ENCODE measurements around the gene RNF14. TPM values are rescaled to one million over a fixed set of nuclear protein-coding genes. Genes with fewer than 3 reads are reported as not detected.

The RNF14 gene
- total RNA-seq, 6 experiments from 2014 or later, result 34.8 to 54.8 (median 41.8) TPM

DNA sequence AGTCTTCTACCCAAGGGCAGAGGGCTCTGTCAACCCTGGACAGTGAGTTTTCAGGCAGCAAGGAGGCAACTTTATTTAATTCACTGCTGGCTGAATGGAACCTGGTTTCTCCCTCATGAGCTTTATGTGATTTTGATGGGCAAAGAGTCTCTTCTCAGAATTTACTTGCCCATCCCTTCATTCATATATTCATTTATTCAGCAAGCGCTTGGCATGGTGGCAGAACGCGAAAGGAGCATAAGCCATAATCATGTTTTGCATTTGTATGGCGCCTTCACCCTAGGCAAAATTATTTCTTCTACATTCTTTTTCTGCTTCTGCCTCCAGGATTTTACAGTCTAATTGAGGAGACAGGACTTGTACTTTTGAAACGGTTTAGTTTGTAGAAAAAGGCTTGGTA is 37.2 kb upstream of the RNF14 start:
- H3K4me1 ChIP-seq, result peaks cover 0 to 1% (median under 1%) of the 10 kb centered on the region in 4 donors

DNA sequence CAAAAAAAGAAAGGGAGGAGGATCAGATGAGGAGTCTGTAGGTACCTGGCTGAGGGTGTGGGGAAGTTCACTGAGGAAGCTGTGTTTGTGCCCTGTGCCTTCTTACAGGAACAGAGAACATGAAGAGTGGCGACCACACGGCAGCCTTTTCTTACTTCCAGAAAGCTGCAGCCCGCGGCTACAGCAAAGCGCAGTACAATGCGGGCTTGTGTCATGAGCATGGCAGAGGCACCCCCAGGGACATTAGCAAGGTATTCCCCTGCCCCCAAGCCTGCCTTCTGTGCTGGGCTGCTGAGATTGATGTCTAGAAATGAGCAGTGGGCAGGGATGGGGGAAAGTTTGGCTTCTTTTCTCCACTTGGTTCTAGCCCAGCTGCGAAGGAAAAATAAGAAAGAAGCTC is 35.8 kb upstream of the RNF14 start:
- Histone ChIP-seq H3K9me3 (no peaks in the 10 kb centered on the region), H3K27ac (no peak overlapping the region), H3K4me1 (no peaks in the 10 kb centered on the region), H3K36me3 (peaks cover 8 to 90% (median 38%) of the 10 kb centered on the region in 4 donors), H3K27me3 (no peaks in the 10 kb centered on the region), H3K4me3 (no peak overlapping the region)
- intact Hi-C loops (cut with DNase I), result no loop called here
- TF ChIP-seq, protein P1, sequence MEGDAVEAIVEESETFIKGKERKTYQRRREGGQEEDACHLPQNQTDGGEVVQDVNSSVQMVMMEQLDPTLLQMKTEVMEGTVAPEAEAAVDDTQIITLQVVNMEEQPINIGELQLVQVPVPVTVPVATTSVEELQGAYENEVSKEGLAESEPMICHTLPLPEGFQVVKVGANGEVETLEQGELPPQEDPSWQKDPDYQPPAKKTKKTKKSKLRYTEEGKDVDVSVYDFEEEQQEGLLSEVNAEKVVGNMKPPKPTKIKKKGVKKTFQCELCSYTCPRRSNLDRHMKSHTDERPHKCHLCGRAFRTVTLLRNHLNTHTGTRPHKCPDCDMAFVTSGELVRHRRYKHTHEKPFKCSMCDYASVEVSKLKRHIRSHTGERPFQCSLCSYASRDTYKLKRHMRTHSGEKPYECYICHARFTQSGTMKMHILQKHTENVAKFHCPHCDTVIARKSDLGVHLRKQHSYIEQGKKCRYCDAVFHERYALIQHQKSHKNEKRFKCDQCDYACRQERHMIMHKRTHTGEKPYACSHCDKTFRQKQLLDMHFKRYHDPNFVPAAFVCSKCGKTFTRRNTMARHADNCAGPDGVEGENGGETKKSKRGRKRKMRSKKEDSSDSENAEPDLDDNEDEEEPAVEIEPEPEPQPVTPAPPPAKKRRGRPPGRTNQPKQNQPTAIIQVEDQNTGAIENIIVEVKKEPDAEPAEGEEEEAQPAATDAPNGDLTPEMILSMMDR (IDR thresholded peaks at IDR 0.05), result no peak
- ATAC-seq (no peak), DNase-seq (no peak)
- WGBS (ENCODE audit: insufficient coverage, low coverage, low lambda C conversion rate, missing lambda C conversion rate), result 95% methylated on average over 3 of the region's 7 CpGs

More for the DNA sequence above, 37.2 kb upstream of the RNF14 start:
- Histone ChIP-seq H3K9me3 (no peaks in the 10 kb centered on the region), H3K27ac (no peak overlapping the region), H3K27me3 (no peaks in the 10 kb centered on the region), H3K4me3 (no peak overlapping the region), H3K36me3 (peaks cover 8 to 93% (median 42%) of the 10 kb centered on the region in 4 donors)
- DNase-seq (no peak), ATAC-seq (no peak)
- 94% methylated on average over 5 of the region's 5 CpGs for WGBS (ENCODE audit: insufficient coverage, low coverage, low lambda C conversion rate, missing lambda C conversion rate)
- TF ChIP-seq, protein P1 (IDR thresholded peaks at IDR 0.05), result no peak
- TF ChIP-seq POLR2A (IDR thresholded peaks at IDR 0.05), result no peak
- intact Hi-C loops (cut with DNase I), result no loop called here

DNA sequence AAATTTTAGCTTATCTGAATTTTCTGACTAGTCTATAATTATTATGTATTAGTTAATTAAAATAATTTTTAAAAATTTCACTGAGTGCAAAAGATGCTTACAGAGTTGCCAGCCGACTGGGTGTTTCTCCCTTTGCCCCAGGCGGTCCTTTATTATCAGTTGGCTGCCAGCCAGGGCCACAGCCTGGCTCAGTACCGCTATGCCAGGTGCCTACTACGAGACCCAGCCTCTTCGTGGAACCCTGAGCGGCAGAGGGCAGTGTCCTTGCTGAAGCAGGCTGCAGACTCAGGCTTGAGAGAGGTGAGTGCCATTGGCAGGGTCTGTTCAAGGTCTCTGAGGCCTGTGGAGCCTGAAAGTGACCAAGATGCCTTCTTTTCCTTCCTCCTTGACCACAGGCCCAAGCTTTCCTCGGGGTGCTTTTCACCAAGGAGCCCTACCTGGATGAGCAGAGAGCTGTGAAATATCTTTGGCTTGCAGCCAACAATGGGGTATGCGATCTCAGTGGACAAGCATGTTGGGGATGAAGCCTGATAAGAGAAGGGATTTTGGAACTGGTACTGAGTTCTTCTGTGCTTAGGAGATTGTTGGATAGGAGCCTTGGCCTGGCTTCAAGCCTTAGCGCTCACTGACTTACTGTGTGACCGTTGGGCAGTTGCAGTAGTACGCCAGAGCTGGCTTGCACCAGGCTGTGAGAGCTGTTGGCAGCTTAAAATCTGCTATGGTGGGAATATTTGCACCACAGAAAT is 34.6 kb upstream of the RNF14 start:
- Histone ChIP-seq H3K27me3 (no peaks in the 10 kb centered on the region), H3K4me3 (no peak overlapping the region), H3K36me3 (peaks cover 3 to 90% (median 37%) of the 10 kb centered on the region in 4 donors), H3K4me1 (no peaks in the 10 kb centered on the region), H3K9me3 (no peaks in the 10 kb centered on the region), H3K27ac (no peak overlapping the region)
- DNase-seq (peak; percentile 74 to 84 (median 81)), ATAC-seq (peak; percentile 77 to 94 (median 85))
- WGBS (ENCODE audit: insufficient coverage, low coverage, low lambda C conversion rate, missing lambda C conversion rate), result 33% methylated on average over 5 of the region's 11 CpGs
- intact Hi-C loops (cut with DNase I), result no loop called here
- TF ChIP-seq, protein P1 (IDR thresholded peaks at IDR 0.05), result peak in 2 of 4 donors; percentile 18 to 33
- TF ChIP-seq POLR2A (IDR thresholded peaks at IDR 0.05), result no peak

DNA sequence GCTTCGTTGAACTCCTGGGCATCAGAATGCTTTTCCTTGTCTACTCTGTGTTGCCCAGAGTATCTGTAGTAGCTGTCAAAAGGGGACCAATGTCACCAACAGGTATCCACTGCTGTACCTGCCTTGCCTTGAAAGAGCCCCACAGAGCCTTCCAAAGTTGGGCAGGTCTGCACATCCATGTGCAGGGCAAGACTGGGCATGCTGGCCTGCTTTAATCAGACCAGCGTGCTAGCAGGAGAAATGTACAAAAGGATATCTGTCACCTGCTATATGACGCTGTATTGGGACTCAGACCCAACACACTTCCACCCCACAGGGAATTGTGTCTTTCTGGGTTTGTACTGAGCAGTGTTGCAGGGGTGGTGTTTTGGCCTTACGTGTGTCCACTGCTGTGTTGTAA is 33.4 kb upstream of the RNF14 start:
- Histone ChIP-seq H3K27me3 (no peaks in the 10 kb centered on the region), H3K4me1 (no peaks in the 10 kb centered on the region), H3K4me3 (no peak overlapping the region), H3K9me3 (no peaks in the 10 kb centered on the region), H3K27ac (no peak overlapping the region), H3K36me3 (peaks cover 3 to 82% (median 29%) of the 10 kb centered on the region in 4 donors)
- intact Hi-C loops (cut with DNase I), result no loop called here
- ATAC-seq (no peak), DNase-seq (no peak)
- no peak for TF ChIP-seq POLR2A (IDR thresholded peaks at IDR 0.05)
- TF ChIP-seq, protein P1 (IDR thresholded peaks at IDR 0.05), result no peak
- 90% methylated on average over 3 of the region's 4 CpGs for WGBS (ENCODE audit: insufficient coverage, low coverage, low lambda C conversion rate, missing lambda C conversion rate)

All from right lobe of liver (tissue), 6 donors.